ENCODE data around the gene MAFB.

DNA sequence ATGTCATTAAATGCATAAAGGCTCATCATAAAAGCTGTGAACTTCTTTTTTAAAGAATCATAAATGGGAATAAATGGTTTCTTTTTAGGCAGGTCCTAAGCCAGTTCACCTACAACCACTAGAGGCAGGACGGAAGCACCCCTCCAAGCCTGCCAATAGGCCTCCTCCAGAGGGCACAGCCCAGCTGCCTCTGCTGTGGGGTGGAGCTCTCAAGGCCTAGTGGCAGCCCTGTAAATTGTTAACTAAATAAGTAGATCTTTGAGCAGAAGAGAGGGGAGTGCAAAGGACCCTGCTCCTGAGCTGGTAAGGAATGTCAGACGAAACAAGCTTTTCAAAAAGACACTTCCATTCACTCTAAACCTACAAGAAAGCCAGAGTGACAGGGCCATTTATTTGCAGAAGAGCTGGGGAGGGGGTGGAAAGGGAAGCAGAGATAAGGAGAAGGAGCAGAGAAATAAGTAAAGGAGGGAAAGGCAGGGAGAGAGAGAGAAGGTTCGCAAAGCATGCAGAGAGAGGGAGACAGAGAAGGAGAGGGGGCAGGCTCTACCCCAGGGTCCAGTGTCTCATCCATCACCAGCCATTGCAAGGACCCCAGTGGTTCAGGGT lies 18.0 kb upstream of the MAFB start:
- TF ChIP-seq POLR2A (IDR thresholded peaks at IDR 0.05), result no peak
- TF ChIP-seq, protein P1, sequence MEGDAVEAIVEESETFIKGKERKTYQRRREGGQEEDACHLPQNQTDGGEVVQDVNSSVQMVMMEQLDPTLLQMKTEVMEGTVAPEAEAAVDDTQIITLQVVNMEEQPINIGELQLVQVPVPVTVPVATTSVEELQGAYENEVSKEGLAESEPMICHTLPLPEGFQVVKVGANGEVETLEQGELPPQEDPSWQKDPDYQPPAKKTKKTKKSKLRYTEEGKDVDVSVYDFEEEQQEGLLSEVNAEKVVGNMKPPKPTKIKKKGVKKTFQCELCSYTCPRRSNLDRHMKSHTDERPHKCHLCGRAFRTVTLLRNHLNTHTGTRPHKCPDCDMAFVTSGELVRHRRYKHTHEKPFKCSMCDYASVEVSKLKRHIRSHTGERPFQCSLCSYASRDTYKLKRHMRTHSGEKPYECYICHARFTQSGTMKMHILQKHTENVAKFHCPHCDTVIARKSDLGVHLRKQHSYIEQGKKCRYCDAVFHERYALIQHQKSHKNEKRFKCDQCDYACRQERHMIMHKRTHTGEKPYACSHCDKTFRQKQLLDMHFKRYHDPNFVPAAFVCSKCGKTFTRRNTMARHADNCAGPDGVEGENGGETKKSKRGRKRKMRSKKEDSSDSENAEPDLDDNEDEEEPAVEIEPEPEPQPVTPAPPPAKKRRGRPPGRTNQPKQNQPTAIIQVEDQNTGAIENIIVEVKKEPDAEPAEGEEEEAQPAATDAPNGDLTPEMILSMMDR (IDR thresholded peaks at IDR 0.05), result peak in 1 of 6 experiments; percentile 24

Data from Peyer's patch (tissue), 4 donors.